Fibroblast of the conjunctiva (primary cell): ENCODE data around the gene FAN1.
A peak's percentile ranks its signal among the peaks of the same experiment; 100 is the strongest.

Experiments used
- DNase-seq: peaks from one replicate; pipeline ENCODE4 v3.0.0-alpha.2; 2010; ENCODE audit warnings: low read depth

FAN1 gene

DNA sequence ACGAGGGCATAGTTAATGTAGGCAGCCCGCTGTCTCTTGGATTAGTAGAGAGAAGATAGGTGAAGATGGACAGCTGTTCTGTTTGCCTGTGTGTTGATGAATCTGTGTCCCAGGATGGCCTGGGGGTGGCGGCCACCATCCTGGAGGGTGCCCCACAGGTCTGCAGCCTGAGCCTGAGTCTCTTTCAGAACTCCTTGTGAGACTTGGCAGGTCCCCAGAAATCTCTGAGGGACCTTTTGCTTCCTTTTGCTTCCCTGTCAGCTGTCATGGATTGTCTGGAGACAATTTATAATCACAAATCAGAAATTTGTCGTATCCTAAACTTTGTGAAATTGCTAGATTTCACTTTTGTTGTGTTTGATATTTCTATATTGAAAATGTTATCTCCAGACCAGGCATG is 17.4 kb downstream of the FAN1 start:
- DNase-seq: no peak

DNA sequence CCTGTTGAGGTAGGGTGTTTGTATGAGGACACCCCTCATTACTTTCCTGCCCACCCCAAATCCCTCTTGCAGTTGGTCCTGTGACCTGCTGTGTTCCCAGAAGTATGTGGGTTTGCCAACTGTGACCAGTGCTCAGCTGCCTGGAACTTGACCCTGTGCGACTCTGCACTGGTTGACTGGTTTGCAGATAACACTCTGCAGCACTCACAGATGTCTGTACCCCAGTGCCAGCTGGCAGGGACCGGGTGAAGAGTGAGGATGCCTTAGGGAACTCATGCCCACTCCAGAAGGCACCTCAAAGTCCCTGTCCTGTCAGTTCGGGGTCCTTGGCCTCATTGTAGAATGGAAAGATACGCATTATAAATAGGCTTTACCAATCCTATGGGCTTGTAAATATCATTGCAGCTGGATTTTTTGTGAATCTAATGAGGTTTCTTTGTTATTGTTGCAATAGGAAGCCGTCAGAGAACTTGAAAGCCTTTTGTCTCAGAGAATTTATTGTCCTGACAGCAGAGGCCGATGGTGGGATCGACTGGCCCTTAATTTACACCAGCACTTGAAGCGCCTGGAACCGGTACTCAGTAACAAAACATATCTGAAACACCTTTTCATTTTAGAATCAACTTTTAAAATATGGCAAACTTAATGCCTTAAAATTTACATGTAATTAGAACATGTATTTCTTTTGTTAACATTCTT is 18.2 kb downstream of the FAN1 start:
- no peak for DNase-seq

DNA sequence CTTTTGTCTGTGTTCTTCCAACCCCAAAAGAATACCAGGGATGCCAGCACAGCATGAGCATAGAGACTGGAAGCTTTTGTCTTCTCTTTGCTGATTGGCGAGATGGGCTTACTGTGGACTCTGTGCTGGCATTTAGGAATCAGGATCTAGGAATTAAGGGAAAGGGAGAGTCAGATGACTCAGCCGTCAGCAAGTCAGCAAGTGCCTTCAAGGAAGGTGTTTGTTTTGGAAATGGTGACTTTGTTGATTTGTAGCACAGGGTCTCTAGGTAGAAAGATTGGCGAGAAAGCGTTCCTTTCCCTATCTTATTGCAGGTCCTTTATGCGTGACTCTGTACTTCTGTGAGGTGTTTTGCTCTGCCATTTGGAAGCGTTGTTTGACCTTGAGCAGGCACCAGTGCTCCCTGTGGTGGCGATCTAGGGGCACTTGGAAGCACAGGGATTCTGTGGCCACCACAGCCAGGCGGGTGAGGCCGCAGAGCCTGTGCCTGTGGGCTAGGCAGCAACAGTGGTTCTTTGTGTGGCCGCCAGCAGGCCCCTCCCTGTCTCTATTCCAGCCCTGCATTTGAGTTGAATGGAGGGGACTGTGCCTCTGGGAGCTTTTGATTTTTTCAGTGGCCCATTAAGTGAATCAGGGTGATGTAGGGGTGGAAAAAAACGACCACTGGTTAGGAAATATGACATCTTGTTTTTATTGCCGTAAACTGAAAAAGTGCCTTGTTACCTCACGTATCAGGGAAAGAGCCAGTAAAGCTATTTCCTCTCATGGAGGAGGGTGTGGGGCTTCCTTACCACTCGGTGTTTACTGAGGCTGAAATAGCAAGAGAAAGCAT is 19.0 kb downstream of the FAN1 start:
- DNase-seq: no peak

DNA sequence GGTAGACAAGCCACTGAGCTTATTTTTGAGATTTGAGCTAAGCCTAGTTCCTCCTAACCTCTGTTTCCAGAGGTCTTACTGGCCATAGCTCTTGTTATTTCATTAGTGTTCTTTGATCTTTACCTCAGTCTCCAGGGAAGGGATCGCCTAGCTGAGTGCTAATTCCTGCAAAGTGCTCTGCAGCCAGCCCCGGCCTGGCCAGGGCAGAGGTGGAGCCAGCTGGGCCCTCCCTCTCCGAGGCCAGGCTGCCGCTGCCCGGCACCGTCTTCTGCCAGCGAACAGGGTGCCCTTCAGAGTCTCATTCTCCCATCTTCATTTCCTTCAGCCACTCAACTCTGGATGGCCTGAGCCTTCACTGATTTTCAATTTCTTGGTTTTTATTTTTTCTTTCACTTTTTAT is 19.7 kb downstream of the FAN1 start:
- no peak for DNase-seq

DNA sequence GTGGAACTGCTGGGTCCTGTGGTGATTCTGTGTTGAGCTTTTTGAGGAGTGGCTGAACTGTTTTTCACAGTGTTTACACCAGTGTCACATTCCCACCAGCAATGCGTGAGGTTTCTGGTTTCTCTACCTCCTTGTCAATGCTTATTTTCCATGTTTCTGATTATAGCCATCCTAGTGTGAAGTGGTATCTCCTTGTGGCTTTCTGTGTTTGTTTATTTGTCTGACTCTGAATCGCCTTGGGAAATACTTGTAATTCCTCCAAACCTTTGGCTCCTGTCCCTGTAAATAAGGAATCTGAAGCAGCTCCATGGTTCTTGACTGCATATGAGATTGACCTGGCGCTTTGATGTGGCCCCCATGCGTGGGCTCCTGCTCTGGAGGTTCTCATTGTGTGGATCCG is 20.6 kb downstream of the FAN1 start:
- no peak for DNase-seq

DNA sequence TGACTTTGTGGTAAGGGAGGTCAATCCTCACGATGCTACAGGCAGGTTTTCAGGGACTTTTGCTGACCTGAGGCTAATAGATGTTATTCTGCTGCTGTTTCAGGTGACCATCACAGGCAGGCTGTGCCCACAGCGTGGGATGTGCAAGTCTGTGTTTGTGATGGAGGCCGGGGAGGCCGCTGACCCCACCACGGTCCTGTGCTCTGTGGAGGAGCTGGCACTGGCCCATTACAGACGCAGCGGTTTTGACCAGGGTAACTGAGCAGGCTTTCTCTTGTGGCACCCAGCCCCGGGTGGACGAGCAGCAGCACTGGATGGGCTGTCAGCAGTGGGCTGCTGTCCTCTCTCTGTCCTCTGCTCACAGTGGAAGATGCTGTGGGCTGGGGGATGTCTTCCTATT is 22.0 kb downstream of the FAN1 start:
- DNase-seq: no peak

DNA sequence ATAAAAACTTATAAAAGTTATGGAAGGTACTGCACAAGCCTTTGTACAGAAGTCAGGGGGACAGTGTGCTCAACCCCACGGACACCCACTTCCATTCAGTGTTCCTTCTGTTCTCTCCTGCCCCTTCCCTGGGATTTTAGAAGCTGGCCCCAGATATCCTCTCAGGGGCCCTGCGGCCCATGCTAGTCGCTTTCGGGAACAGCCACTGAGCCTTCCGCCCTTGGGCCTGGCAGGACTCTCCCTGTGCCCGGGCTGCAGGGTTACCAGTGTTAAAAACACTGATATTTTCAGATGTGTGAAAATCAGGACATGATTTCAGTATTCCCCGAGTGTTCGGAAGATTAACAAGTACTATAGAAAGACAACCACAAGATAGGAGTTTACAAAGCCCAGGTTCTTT is 22.4 kb downstream of the FAN1 start:
- no peak for DNase-seq

DNA sequence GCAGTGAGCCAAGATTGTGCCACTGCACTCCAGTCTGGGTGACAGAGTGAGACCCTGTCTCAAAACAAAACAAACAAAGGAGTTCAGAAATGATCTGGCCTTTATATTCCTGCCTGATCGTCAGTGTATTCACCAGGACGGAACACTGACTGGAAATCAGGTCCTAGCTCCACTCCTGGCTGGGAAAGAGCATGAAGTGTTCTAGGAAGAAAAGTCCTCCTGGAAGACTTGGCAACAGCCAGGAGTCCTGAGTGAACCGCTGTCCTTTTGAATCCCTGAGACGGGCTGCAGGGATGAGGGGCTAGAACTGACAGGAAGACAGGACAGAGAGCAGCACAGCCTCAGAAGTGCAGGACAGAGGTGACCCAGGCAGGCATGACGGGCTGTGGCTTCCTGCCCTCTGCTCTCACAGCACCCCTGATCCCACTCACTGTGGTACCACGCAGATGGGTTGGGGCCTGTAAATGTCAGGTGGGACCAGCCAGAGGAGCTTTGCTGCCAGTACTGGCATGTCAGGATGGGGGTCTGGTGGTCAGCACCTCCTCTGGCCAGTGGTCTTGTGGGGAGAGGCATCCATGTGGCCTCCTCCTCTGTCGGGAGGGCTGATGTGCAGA is 23.5 kb downstream of the FAN1 start:
- no peak for DNase-seq

DNA sequence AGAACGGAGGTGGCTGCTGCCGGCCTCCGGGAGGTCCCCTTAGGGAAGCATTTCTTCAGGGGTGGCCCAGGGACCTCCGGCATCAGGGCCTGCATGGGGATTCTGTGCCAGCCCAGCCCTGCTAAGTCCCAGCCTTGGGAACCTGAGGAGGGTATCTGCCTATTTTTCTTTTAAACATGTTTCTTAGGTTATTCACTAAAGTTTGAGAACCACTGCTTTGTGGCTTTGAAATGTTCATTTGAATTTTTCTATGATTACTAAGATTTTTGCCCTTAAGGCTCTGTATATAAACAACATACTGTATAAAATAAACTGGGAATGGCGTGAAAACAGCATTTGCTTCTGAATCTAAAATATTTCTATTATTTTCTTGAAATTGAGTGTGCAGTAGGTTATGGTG is 24.4 kb downstream of the FAN1 start:
- DNase-seq: no peak

DNA sequence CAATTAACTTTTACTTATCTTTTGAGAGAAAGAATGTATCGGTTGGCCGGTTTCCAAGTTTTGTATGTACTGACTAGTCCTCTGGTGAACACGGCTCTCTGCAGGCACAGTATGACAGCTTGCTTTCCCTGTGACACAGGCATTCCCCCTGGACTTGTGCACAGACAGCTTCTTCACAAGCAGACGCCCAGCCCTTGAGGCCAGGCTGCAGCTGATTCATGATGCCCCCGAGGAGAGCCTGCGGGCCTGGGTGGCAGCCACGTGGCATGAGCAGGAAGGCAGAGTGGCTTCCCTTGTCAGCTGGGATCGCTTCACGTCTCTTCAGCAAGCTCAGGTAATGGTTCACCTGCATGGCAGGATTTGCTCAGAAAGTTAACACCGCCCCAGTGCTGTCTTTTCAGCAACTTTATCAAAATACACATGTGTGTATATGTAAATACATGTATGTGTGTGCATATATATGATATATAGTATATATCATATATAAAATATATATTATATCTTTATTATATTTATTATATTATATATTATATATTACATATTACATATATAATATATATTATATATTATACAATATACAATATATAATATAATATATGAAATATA is 25.5 kb downstream of the FAN1 start:
- DNase-seq: no peak

DNA sequence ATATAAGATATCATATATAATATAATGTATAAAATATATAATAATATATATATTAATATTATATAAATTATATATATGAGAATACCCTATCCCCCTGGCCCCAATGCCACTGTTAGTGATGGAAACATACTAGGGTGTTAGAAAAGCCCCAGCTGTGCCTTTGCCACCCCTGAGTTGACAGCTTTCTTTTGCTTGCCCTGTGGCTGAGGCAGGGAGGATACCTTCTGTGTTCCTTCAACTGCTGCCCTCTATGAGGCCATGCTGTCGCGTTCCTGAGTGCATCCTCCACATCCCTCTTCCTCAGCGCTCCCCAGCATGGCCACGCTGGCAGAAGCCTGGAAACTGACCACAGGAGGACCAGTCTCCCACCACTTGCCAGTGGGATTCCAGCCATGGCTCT is 26.3 kb downstream of the FAN1 start:
- DNase-seq: no peak

DNA sequence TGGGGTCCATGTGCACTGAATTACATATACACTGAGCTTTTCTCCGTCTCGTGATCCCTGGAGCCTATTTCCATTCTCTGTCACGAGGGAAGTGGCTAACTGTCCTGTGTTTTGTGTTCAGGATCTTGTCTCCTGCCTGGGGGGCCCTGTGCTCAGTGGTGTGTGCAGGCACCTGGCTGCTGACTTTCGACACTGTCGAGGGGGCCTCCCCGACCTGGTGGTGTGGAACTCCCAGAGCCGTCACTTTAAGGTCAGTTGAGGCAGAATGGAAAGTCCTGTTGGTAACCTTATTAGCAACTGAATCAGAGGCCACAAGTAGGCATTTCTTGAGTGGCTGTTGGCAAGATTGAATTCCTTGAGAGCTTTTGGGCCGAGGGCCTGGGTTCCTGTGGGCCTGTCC is 26.7 kb downstream of the FAN1 start:
- DNase-seq: no peak

DNA sequence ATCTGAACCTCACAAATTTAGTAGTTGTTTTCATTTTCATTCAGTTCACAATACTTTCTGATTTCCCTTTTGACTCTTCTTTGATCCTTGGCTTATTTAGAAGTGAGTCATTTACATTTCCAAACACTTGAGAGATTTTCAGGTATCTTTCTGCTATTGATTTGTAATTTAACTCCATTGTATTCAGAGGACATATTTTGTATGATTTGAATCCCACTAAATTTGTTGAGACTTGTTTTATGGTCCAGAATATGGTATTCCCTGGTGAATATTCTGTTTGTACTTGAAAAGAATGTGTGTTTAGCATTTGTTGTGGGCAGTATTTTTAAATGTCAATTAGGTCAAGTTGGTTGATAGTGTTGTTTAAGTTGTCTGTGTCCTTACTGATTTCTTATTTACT is 29.6 kb downstream of the FAN1 start:
- DNase-seq: no peak

DNA sequence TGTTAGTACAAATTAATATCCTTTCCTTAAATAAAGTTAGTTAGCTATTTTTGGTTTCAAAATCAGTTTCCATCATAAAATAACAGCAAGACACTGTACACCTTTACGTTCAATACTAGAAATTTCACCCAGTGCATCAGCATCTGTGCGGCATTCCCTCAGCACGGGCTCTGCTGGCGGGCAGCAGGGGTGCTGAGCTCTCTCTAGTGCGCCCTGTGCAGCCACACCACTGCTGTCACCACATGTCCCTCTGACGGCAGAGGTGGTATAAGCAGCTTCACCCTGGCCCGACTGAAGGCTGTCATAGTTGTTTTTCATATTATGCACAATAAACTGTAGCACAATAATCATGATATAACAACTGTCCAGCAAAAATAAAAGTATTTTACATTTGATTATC is 35.4 kb downstream of the FAN1 start:
- no peak for DNase-seq

DNA sequence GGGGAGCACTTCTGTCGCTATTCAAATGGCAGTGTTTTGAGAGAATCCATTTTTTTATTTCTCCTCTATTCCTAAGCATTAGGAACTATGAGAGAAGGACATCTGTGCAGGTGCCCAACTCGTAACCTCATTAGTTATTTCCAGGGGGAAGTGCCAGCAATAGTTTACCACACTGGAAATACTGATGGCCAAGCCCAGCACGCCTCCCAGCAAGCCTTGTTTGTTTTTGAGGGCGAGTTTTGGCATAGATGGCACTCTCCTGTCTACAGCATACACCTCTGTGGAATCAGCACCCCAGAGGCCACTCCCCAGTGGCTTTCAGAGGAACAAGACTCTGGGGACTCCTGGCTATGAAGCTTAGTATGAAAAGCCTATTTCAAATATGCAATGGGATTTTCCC is 36.6 kb downstream of the FAN1 start:
- no peak for DNase-seq

DNA sequence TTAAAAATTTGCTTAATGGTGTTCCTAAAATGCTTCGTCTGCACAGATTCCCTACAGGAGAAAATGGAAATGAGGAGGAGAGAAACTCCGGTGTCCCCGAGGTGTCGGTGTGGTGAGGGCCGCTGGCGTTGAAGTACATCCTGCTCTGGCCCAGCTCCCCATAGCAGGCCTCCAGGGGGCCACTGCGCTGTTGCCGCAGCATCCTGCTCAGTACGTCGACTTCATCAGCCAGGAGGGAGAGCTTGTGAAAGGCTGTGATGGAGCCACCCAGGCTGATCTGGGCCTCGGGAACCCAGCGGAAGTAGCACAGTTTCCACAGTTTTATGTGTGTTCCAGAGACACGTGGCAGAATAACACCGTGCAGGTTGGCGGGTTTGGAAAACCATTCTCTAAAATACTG is 37.8 kb downstream of the FAN1 start:
- no peak for DNase-seq

DNA sequence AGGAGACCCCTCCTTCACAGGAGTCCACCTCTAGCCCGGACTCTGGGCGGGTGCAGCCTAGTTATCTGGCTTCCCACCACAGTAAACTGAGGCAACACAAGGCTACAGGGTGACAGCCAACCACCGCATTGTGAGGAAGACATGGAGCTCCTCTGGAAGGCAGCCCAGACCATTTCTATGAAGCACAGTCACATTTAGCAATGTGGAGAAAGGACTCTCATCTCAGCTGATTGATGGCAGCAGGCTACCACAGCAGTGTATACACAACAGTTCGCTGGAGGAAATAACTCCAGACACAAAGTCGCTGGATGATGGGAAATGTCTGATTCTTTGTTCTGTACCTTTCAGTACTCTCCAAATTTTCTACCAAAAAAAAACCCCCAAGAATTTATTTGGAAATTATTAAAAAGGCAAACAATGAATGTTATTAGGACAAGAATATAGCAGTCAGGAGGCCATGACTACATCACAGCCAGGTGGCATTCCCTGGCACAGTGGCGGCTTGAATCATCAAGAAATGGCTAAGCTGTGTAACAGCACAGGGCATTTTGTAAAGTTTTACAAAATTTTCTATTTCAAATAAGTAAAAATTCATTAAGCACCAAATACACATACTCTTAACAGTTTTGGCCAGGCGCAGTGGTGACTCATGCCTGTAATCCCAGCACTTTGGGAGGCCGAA is 40.1 kb downstream of the FAN1 start:
- no peak for DNase-seq

DNA sequence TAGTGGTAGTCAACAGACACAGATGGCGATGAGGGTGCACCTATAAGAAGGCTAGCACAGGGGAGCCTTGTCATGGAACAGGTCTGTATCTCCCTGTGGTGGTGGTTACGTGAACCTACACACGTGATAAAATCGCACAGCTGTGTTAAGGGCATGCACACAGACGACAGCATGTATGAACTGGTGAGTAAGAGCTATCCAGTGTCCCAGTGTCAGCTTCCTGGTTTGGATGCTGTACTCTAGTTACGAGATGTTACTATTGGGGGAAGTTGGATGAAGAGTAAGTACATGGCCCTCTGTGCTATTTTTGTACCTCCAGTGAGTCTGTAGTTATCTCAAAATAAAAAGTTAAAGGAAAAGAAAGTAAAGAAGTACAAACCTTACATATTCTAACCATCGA is 49.5 kb downstream of the FAN1 start:
- no peak for DNase-seq

DNA sequence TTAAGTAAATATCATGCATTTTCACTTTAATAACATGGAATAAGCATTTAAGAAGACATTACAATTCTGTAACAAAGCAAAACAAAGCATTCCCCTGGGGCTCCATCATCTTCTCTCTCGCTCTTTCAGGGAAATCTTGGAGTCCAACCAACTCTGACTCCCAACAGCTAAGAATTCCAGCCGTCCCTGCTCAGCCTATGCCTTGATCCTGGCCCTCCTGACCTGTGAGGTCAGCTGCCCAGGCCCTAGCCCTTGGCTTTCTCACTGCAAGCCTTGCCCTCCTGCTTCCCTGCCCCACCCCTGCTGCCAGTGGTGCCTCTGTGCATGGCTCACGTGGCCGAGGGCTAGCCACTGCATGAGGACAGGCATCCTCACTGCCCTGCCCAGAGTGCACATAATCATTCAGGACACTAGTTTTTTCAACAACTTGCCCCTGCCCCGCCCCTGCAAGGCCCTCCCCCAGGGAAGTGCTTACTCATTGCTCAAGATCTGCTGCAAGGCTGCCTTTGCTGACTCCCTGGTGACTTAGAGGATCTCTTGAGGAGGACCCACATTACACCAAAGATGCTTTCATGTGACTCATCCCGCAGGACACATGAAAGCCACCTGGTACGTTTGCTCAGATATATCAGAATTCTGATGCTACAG is 50.1 kb downstream of the FAN1 start:
- DNase-seq: peak; percentile 74

DNA sequence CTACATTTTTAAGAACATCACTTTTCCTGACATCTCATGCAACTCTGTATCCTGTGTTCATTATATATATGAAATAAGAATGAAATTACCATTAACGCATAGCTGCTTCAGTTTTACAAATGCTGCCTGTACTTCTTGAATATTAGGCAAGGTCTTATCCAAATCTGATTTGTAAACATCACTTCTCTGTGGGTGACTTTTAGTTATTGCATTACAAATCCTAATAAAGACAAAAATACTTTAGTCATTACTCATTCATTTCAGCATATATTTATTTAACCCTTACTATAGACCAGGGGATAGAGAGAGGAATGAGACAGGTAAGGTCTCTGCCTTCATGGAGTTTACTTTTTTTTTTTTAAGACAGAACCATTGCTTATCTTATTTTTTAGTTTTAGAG is 51.0 kb downstream of the FAN1 start:
- DNase-seq: no peak

DNA sequence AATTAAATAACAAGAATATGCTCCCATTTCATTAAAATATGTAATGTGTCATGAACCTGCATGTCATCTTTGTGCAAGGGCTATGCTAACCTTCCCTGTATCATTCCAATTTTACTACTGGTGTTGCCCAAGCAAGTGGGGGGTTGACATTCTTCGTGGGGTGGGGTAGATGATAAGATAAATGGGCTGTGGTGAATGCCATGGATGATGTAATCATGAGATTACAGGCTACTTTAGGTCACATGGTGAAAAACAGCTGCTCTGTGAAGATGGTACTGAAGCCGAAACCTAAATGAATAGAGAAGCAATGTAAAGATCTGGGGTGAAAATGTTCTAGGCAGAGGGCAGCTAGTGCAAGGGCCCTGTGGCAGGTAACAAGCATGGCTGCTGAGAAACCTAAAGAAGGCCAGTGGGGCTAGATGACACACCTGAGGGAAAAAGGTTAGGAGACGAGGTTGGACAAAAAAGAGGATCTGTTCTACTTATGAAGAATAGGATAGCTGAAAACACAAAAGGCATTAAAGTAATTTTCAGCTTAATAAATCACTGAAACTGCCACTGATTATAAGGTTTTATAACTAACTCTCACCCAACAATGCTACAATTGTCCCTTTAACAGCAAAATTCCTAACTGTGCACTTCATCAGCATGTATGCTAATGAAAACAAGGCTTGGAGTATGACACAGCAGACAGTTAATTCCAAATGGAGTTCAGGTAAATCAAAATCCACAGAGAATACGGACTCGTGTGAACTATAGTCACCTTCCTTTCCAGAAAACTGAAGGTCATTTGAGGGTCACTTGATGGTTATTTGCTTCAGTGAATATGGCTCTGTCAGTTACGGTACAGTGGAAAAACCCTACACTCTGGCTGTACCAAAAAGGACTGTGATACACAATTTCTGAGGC is 52.8 kb downstream of the FAN1 start:
- DNase-seq: no peak
